LHCN-M2 (cell line): ENCODE data around the gene MARCHF3. TPM values are rescaled to one million over a fixed set of nuclear protein-coding genes. Genes with fewer than 3 reads are reported as not detected.
"Not testable (repeated sequence)": the region's sequence is repeated elsewhere in the genome, so short reads cannot be mapped to it uniquely, and the experiment has no call there.

Source experiments
- DNase-seq: peaks from one replicate; pipeline ENCODE4 v3.0.0-alpha.2; 2012; ENCODE audit warnings: low read depth
- total RNA-seq: library from RNA; depleted of rRNA; stranded (reverse); fragments of >200 nt; gene quantifications from 2 replicates; pipeline ENCODE4 v1.2.3, GENCODE V29; 2014

The MARCHF3 gene
- total RNA-seq, 1 experiment from 2014 or later, result 13.7 TPM

DNA sequence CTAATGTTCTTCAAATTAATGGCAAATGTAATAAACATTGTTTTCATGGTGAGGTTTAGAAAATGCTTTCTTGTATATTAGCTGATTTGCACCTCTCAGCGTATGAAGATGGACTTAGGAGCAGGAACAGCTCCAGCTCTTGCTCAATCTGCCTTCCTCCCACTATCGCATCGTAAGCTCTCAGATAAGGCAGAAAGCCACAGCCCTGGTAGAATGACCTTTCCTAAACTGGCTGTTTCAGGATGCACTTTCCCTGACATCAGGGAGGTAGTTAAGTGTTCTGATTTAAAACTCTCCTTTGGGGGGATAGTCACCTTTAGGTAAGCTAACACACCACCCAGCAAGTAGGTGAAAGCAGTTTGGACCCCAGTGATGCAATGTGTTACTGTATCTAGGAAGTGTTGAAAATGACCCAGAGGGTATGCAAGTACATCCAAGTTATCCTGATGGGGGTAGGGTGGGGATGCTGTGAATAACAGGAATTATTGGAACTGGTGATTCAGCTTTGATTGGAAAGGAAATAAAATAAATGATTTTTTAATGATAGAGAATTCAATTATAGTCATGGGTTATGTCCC is 181.2 kb downstream of the MARCHF3 start:
- DNase-seq, result no peak

GRCh38 chr5:126848253-126848652 is 182.1 kb downstream of the MARCHF3 start:
- DNase-seq, result no peak

DNA sequence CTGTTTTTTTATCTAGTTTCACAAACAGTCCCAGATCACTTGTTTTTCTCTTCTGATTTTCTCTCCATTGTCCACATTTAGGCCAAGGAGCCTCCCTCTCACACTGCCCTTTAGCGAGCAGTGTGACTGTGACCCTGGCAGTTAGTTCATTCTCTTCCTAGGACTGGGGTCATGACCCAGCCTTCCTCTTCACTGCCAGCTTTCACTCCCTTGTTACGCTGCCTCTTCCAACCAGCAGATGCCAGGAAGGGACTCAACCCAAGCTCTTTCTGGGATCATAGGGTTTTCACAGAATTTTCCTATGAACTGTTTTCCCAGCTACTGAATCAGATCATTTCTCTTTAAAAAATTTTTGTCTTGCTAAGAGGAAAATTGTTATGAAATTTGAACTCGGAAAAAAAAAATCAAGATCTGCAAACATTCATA is 182.5 kb downstream of the MARCHF3 start:
- no peak for DNase-seq

GRCh38 chr5:126847456-126847820 is 182.9 kb downstream of the MARCHF3 start:
- no peak for DNase-seq

DNA sequence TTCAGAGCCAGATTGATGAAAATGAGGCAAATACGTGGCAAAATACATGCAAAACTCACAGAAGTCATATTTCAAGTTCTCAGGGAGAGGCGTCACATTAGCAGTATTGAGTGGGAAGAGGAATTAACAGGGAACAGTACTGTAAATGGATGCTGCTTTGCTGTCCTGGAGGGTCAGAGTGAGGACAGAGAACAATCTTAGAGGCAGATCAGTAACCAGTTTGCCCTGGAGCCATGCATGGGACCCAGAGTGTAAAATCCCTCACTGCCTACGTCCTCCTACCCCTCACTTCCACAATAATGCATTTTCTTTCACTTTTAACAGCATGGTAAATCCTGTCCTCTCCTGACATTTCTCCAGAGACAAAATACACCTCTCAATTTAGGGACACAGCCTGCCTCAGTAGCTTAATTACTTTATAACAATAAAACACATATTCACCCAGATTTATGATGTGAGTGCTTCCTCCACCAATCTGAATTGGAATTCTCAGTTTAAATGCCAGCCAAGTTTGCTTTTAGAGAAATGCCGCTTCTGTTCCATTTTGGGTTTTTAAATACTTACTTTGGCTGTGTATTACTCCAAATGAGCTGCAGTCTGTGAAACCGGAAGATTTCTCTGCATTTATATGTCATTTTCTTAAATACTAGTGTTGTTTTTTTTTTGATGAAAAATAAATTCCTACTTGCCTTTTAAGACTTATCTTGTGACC is 183.5 kb downstream of the MARCHF3 start:
- no peak for DNase-seq

GRCh38 chr5:126846344-126846743 is 184.0 kb downstream of the MARCHF3 start:
- DNase-seq, result peak; percentile 42

DNA sequence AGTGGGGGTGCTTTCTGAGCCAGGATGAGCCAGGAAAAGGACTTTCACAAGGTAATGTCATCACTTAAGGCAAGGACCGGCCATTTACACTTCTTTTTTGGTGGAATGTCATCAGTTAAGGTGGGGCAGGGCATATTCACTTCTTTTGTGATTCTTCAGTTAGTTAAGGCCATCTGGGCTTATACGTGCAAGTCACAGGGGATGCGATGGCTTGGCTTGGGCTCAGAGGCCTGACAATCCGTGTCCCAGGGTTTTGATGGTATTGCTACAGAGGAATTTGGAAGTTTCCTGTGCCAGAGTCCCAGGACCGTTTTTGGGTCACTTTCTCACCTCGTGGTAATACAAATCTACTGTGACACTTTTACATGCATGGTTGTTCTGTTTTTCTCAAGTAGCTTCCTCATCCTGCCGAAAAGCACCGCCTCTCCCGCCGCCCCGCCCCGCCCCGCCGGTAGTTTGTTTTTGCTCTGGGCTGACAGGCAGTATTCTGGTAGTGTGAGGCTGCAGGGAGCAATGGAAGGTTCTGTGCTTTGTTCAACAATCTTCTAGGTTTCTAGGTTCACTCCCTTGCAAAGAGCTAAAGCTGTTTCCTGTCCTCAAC is 184.8 kb downstream of the MARCHF3 start:
- DNase-seq, result not testable (repeated sequence)

GRCh38 chr5:126843375-126843774 is 187.0 kb downstream of the MARCHF3 start:
- not testable (repeated sequence) for DNase-seq

- not testable (repeated sequence) for DNase-seq
Measured at GRCh38 chr5:126839407-126839806, 191.0 kb downstream of the MARCHF3 start.

DNA sequence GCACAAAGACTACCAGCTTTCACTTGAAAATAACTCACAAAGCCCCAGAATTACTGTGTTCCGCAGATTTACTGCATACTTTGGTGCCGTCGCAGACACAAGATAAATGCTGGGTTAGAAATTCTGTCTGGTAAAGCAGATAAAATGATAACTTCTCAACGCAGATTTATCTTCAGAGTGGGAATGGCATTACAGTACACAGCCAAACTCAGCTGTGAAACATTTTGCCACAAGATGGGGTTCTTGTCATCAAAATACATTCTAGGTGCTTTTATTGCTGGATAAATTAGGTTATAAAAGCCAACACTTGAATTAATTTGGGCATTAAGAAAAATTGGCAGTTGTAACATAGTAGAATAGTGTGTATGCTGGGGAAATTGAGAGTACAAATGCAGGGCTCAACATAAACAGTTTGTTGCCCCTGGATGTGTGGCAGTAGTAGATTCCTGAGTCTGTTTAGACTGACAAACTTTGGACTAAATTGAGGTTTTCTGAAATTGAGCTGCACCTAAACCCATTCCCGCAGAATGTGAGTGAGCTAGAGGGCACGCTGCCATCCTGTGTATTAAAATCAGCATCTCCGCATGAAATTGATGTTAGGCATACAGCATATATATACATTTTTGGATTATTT is 192.3 kb downstream of the MARCHF3 start:
- no peak for DNase-seq

DNA sequence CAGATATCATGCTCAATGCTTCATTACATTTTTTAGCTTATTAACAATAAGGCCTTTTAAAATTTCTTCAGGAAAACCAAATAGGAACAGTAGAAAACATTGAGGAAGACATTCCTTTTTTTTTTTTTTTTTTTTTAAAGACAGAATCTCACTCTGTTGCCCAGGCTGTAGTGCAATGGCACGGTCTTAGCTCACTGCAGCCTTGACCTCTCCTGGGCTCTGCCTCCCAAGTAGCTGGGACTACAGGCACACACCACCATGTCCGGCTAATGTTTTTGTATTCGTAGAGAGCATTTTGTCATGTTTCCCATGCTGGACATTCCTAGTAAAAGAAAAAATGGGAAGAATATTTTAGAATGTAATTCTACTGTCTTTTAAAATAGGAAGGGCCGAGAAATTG is 193.1 kb downstream of the MARCHF3 start:
- no peak for DNase-seq

DNA sequence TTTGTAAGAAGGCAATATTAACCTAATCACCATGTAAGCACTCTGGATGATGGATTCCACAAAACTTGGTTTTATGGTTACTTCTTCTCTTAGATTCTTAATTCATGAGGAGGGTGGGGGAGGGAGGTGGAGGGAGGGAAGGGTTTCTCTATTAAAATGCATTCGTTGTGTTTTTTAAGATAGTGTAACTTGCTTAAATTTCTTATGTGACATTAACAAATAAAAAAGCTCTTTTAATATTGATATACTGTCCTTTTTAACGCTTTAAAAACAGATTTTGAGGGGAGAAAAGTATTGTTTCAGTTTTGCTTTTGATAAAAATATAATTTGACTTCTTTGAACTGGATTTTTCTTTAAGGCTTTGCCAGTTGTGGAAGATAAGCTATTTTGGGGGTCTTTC is 193.6 kb downstream of the MARCHF3 start:
- no peak for DNase-seq

DNA sequence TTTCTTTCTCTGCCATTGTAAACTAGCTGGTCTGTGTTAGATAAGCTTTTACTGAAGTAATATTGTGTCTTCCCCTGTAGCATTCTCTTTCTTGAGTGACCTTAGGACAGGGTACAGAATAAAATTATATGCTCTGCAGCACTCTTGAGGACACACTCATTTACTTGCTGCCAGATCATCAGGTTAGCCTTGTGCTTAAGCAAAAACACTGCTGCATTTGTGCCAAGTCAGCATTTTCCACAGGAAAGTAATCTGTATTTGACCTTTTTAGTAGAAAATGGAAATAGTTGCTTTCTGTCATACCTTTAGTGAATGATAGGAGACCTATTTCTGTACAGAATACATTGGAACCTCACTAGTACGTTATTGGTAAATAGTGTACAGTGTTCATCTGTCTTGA is 199.2 kb downstream of the MARCHF3 start:
- DNase-seq, result no peak

GRCh38 chr5:126830061-126830460 is 200.3 kb downstream of the MARCHF3 start:
- DNase-seq, result no peak

- no peak for DNase-seq
Measured at GRCh38 chr5:126829098-126829497, 201.3 kb downstream of the MARCHF3 start.

- no peak for DNase-seq
Measured at GRCh38 chr5:126826619-126827215, 203.6 kb downstream of the MARCHF3 start.

DNA sequence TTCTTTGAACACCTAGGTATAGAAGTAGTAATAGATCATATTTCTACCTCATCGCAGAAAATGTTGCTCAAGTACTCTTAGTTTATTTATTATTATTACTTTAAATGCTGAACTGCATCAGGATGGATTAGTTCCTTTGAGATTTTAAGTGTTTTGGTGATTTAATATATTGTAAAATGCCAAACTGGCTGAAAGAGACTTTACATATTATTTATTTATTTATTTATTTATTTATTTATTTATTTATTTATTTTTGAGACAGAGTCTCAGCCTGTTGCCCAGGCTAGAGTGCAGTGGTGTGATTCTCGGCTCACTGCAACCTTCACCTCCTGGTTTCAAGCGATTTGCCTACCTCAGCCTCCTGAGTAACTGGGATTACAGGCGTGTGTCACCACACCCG is 211.1 kb downstream of the MARCHF3 start:
- DNase-seq, result no peak

DNA sequence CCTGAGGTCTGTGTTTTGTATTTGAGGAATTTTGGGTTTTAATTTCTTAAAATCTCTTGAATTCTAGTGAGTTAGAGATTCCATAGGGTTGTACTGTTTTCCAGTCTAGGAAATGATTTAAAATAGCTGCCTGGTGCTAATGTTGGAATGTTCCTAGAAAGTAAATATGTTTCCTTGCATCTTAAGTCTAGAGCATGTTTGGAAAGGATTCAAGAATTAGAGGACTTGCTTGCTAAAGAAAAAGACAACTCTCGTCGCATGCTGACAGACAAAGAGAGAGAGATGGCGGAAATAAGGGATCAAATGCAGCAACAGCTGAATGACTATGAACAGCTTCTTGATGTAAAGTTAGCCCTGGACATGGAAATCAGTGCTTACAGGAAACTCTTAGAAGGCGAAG is 211.6 kb downstream of the MARCHF3 start:
- DNase-seq, result no peak
